Measurements from ENCODE around the gene DNAH14.
"Not testable (repeated sequence)": the region's sequence is repeated elsewhere in the genome, so short reads cannot be mapped to it uniquely, and the experiment has no call there.

The DNAH14 gene

DNA sequence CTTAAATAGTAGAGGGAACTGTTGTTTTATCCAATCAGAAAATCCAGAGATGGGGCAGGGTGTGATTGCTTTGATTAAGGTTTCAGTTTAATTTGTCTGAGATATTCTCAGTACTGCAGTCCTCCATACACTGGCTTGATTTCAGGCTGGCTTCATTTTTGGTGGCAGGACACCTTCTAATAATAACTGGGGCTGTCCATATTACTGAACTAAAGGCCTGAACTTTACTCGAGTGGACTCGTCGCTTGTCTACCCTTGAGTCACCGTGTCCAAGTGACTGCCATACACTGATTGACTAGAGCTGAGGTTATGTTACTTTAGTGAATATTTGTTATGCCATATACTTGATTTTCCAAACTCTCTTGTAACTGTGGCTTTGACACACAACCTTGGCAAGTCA, 228.8 kb downstream of the DNAH14 start:
- DNase-seq, result no peak

DNA sequence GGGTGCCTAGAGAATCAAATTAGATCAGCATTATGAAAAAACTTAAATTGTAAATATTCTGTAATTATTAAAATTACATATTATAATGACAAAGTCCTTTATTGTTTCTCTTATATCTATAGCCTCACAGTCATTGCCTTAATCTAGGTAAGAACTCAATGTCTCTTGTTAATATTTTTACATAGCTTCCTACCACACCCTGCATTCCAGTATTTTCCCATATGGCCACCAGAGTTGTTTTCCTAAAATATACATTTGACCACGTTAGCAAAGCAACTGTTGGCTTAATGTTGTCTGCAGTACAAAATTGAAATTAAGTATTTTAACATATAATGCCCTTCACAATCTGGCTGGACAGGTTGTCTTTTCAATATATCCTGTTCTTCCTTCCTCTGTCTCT, 230.3 kb downstream of the DNAH14 start:
- DNase-seq, result no peak

DNA sequence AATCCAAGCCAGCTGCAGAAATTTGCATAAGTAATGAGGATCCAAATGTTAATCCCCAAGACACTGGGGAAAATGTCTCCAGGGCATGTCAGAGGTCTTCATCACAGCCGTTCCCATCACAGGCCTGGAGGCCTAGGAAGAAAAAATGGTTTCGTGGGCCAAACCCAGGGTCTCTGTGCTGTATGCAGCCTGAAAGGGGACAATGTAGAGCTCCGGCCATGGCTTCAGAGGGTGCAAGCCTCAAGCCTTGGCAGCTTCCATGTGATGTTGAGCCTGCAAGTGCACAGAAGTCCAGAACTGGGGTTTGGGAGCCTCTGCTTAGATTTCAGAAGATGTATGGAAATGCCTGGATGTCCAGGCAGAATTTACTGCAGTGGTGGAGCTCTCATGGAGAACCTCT, 247.9 kb downstream of the DNAH14 start:
- DNase-seq, result not testable (repeated sequence)

DNA sequence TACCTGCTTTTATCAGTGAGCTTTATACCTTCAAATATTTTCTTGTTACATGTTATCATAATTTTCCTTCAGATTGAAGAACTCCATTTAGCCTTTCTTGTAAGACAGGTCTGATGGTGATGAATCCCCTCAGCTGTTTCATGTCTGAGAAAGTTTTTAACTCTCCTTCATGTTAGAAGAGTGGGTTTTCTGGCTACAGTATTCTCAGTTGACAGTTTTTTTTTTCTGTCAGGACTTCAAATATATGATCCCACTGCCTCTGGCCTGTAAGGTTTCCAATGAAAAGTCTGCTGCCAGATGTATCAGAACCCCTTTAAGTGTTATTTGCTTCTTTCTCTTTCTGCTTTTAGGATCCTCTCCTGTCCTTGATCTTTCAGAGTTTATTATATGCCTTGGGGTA, 250.2 kb downstream of the DNAH14 start:
- no peak for DNase-seq

DNA sequence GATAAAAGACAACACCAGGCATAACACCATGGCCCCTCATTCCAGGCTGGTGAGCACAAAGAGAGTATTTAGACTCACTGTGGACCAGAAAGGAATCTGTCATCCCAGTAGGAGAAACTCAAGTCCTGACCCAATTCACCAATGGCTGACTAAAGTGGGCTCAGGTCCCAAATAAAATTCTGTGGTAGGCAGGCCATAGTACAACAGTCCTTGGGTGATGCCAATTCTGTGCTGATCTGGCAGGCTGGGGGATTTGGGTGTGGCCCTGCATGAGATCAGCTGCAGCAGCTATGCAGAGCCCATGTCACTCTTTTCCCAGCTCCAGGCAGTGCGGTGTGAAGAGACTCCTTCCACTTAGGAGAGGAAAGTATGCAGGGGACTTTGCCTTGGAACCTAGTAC, 253.2 kb downstream of the DNAH14 start:
- no peak for DNase-seq

DNA sequence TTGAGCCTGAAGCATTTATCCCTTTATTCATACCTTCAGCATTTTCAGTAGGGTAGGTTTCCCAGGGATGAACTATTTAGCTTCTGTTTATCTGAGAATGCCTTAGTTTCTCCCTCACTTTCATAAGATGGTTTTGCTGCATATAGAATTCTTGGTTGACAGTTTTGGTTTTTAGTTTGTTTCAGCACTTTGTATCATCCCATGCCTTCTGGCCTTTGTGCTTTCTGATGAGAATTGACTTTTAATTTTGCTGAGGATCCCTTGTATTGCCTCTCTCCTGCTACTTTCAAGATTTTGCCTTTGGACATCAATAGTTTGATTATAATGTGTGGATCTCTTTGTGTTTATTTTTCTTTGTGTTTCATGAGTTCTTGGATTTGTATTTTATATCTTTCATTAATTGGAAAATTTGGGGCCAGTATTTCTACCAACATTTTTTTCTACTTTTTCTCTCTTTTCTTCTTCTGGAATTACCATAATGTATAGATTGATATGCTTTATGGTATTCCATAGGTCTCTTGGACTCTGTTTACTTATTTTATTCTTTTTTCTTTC, 261.8 kb downstream of the DNAH14 start:
- no peak for DNase-seq

DNA sequence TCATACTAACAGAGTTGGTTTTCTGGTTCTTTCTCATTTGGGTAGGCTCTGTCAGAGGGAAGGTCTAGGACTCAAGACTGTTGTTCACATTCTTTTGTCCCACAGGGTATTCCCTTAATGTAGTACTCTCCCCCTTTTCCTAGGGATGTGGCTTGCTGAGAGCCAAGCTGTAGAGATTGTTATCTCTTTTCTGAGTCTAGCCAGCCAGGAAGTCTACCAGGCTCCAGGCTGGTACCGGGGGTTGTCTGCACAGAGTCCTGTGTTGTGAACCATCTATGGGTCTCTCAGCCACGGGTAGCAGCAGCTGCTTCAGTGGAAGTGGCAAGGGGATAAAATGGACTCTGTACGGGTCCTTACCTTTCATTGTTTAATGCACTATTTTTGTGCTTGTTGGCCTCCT, 272.0 kb downstream of the DNAH14 start:
- no peak for DNase-seq

DNA sequence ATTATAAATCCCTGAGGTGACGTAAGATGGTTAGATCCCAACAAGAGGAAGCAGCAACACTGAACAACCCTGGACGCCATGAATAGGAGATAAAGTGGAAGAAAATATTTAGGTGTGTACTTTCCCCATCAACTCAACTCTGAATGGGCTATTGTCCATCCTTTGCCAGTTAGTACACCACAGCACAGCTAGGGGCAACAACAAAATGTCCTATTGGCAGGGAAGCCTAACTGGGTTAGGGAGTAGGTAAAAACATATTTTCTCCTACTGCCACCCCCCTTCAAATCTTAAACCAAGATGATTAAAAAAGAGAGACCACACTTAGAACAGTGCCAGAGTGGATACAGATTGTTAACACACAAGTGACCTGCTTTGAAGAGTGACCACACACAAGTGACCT, 278.3 kb downstream of the DNAH14 start:
- DNase-seq, result no peak

DNA sequence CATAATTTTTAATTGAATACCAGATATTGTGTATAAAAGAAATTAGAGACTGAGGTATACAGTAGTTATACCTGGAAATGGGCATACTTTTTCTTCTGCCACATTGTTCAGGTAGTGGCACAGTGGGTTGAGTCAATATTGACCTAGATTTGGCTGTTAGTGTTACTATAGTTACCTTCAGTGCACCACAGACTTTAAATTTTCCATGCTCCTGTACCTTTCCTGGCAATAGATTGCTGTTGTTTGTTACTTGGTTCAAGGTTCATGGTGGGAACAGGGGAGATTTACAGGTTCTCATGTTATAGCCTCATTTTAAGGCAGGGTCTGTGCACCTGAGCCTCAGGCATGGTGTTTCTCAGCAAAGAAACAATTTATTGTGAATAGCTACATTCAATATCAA, 279.7 kb downstream of the DNAH14 start:
- DNase-seq, result no peak

DNA sequence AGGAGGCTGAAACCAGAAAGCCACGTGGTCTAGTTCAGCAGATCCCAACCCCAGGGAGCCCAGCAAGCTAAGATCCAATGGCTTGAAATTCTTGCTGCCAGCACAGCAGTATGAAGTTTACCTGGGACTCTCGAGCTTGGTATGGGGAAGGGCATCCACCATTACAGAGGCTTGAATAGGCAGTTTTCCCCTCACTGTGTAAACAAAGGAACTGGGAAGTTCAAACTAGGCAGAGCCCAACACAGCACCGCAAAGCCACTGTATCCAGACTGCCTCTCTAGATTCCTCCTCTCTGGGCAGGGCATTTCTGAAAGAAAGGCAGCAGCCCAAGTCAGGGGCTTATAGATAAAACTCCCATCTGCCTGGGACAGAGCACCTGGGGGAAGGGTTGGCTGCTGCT, 280.7 kb downstream of the DNAH14 start:
- DNase-seq, result not testable (repeated sequence)

DNA sequence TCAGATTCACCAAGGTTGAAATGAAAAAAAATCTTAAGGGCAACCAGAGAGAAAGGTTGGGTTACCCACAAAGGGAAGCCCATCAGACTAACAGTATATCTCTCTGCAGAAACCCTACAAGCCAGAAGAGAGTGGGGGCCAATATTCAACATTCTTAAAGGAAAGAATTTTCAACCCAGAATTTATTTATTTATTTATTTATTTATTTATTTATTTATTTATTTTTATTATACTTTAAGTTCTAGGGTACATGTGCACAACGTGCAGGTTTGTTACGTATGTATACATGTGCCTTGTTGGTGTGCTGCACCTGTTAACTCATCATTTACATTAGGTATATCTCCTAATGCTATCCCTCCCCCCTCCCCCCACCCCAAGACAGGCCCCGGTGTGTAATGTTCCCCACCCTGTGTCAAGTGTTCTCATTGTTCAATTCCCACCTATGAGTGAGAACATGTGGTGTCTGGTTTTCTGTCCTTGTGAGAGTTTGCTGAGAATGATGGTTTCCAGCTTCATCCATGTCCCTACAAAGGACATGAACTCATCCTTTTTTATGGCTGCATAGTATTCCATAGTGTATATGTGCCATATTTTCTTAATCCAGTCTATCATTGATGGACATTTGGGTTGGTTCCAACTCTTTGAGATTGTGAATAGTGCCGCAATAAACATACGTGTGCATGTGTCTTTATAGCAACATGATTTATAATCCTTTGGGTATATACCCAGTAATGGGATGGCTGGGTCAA, 282.4 kb downstream of the DNAH14 start:
- not testable (repeated sequence) for DNase-seq

DNA sequence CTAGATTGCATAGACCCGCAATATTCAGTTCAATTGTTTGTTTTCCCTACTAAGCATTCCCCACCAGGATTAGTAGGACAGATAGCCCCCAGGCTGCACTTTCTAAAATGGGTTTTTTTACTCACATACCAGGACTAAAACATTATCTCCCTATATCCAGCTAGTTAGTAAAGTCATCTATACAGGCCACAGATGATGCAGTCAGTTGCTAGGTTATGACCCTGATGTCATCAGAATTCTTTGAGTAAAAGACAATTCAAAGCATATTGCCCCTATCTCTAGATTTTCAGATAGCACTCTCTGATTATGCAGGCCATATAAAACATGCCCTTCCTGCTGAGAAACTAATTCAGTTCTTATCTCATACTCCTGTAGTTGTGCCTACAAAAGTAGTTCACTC, 294.8 kb downstream of the DNAH14 start:
- no peak for DNase-seq

DNA sequence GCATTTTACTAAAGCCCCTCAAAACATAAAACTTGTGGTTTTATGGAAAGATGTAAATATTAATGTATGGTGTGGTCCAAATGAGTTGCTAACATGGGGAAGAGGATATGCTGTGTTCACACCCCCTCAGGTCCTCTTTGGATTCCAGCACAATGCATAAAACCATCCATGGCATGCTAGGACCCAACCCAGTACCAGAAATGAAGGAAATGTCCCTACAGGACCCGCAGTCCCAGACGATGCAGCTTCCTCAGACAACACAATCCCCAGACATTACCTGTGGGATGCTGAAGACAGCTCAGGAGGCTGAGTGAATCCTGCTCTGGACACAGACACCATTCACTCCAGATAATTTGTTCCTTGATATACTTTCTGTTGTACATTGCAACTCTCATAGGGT, 296.2 kb downstream of the DNAH14 start:
- DNase-seq, result no peak

DNA sequence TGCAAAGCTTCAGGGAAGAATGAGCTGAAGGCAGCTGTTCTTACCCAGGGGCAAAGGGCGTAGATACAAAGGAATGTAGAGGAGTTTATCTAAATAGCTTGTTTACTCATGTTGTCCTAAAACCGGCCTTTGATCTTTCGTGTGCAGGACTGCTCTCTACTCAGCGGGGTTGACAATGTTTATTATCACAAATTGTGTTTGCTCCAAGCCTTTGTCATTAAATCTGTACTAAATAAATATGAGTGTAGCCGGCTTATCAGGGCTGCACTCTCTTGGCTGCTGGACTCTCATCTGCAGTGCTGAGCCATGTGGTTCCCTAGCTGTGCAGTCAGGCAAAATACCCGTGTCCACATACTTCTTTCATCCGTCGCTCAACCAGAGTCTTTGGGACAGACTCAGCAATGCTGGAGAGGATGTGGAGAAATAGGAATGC, 299.4 kb downstream of the DNAH14 start:
- DNase-seq, result no peak

DNA sequence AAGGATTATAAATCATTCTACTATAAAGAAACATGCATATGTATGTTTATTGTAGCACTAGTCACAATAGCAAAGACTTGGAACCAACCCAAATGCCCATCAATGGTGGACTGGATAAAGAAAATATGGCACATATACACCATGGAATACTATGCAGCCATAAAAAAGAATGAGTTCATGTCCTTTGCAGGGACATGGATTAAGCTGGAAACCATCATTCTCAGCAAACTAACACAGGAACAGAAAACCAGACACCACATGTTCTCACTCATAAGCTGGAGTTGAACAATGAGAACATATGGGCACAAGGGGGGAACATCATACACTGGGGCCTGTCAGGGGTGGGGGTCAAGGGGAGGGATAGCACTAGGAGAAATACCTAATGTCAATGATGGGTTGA, 300.0 kb downstream of the DNAH14 start:
- not testable (repeated sequence) for DNase-seq

DNA sequence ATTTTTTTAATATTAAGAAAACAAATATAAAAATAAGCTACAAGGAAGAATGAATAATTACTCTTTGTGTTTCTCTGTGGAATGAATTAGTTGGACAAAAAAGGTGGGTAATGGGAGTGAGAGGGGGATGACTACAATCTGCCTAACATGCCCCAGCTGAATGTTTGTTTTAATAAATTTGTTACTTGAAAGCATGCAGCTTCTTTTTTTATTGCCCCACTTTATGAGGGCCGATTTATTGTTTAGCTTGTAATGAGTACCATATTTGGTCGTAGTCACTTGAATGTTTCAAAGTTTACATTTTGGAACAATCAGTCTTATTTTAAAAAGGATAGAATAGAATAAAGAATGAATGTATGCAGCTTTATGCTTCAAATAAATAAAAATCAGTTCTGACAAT, 301.0 kb downstream of the DNAH14 start:
- DNase-seq, result no peak

DNA sequence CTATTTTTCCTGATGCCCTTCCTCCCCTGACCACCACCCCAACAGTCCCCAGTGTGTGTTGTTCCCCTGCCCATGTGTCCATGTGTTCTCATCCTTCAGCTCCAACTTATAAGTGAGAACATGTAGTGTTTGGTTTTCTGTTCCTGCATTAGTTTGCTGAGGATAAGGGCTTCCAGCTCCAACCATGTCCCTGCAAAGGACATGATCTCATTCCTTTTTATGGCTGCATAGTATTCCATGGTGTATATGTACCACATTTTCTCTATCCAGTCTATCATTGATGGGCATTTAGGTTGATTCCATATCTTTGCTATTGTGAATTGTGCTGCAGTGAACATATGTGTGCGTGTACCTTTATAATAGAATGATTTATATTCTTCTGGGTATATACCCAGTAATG, 303.5 kb downstream of the DNAH14 start:
- DNase-seq, result not testable (repeated sequence)

DNA sequence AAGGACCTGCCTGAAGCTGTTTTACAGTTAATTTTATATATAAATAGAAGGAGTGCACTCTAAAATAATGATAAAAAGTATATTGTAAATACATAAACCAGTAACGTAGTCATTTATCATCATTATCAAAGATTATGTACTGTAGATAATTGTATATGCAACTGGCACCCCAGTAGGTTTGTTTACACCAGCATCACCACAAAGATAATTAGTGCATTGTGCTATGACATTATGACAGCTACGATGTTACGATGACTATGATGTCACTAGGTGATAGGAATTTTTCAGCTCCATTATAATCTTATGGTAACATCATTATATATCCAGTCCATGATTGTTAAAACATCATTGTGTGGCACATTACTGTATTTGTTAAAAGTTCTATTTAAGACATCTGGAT, 313.1 kb downstream of the DNAH14 start:
- DNase-seq, result no peak

DNA sequence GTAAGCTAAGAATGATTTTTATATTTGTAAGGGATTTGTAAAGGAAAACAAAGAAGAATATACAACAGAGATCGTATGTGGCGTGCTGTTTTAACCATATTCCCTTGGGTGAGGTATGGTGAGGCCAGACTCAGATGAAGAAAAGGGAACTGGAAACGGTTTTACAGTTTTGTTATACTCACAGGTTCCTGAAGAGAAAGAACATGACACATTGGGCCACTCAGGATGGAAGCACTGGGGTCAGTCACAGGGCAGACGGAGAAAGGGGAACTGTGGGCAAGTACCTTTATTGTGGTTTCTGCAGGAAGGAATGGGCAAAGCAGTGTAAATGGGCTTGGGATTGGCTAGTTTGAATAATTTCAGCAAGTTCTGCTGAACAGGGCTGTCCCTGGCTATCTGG, 321.0 kb downstream of the DNAH14 start:
- DNase-seq, result peak; percentile 31

DNA sequence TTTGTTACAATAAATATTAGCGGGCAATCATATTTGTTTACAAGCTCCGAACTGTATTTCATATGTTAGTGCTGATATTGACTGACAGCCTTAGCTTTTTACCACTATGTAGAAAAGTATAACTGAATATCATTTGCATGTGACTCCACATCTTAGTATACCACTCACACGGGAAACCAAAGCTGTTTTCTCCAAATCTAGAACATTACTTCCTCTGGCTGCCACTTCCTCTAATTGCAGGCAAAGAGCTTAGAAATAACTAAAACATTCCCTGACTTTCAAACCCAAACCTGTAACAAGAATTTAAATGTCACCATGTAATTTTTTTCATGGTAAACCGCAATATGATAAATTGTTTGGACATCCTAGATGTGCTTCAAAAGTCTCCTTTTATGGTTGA, 323.7 kb downstream of the DNAH14 start:
- no peak for DNase-seq

DNA sequence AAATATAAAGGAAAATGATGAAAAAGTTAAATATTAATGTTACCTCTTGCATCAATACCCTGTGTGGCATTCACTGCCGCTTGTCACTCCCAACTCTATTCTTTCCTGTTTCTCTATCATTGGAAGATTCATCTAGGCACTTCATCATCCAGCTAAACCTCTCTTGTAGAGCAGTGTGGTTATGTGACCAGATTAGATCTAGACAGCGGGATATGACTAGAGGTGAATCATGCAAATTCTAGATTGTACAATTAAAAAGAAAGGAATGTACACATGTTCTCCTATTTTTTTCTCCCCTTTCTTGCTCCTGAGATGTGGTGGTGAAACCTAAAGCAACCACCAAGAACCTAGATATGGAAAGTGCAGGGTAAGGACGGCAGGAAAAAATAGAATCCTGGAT, 324.3 kb downstream of the DNAH14 start:
- DNase-seq, result no peak

DNA sequence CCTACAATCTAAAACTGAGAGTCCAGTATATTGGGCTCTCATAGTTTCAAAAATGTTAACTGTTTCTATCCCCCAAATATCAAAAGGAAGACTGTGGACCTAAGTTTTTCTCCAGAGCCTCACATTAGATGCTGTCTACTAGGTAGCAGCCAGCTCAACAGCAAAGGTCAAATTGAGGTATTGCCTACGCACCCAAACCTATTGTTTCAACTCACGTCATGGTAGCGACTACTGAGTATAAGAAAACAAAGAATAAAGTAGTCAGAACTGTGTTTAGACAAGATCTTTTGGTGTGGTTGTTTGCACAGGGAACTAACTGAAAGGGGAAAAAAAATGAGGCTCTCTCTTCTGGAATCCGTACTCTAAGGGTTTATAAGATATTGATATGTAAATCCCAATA, 325.2 kb downstream of the DNAH14 start:
- no peak for DNase-seq

DNA sequence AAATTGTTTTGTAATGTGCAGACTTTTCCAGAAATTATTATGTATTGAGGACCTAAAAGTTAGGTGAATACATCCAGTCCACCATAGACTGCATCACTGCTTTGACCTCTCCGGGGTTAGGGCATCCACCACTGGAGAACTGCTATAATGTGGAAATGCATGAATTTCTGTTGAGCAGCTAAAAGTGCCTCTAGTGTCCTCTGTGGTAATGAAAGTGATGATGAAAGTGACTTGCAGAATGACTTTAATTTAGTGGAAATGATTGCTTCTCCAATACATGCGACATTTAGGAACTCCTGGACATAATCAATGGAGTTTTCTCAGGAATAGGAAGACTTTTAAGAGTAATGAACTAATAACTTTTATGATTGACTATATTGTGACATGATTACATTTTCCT, 327.6 kb downstream of the DNAH14 start:
- DNase-seq, result no peak

DNA sequence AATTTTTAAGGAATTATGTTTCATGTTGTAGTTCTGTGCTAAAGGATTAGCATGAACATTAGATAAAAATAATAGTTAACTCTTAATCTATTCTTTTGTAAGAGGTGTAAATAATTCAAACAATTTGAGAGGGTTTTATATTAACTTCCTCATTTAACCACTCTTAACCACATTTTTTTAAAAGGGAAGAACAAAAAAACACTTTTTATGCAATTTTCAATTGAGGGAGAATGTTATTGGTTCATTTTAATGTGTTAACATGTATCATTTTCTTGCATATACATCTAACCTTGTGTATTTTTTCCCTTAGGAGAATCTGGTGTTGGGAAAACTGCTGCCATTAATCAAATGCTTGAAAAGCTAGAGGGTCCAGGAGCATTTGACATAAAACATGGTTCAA, 329.3 kb downstream of the DNAH14 start:
- no peak for DNase-seq

DNA sequence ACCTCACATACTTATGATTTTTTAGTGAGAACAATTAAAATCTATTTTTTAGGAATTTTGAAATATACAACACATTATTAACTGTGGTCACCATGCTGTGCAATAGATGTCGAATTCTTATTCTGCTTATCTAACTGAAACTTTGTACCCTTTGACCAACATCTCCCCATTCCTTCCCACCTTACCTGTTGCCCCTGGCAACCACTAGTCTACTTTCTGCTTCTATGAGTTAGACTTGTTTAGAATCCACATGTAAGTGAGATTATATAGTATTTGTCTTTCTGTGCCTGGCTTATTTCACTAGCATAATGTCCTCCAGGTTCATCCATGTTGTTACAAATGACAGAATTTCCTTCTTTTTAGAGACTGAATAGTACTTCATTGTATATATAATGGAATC, 330.1 kb downstream of the DNAH14 start:
- no peak for DNase-seq

Data from femur (tissue), 1 donor.